ENCODE results near the gene AIFM1. TPM values are rescaled to one million over a fixed set of nuclear protein-coding genes. Genes with fewer than 3 reads are reported as not detected.

AIFM1 gene
- total RNA-seq (2022) = 50.3 and 52.7 TPM in 2 replicates
- Bru-seq, nascent RNA = percentile 65 among the genes with signal in this experiment
- BruChase-seq, experiment 1, labeled RNA remaining after a 6-hour chase = percentile 71 among the genes with signal in this experiment
- percentile 64 among the genes with signal in this experiment for BruChase-seq, experiment 2, labeled RNA remaining after a 2-hour chase
- long read RNA-seq, transcript AIFM1-201 (16 exons, 2,260 nt) = major isoform, 95 of 103 reads
- long read RNA-seq, partial matches to known transcripts = 3 of 103 reads
- long read RNA-seq, other reads (novel, unspliced or antisense) = 5 of 103 reads

DNA sequence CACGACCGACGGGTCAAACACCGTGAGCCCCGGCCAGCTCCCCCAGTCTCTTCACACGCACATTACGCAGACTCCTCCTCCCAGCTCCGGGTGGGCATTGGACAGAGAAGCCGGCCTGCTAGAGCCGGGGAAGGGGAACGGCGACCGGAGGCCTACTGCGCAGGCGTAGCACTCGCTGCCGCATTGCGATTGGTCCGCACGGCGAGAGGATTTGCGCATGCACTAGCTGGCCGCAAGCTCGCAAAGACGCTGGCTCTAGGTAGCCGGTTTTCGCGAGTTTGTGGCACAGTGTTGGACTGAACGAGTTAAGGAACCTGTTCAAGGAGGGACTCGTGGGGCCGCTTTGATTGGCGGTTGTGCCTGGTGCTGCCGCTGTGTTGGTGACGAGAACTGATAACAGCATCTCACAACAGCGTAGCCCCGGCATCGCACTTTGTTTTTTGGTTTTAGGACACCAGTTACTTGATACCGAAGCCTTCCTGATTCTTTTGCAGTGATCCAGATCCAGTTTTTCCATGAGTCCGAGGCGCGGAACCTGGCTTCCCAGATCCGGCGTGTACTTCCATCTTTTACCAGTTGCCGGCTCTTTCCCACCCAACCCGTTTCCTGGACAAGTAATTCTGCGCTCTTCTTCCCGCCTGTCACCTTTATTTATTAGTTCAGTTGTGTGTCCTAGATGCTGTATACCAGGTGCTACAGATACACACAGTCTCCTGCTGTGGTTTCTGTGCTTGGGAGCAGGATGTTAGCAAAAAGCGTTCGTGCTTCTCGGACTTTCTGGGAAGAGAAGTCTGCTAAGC is at the start of gene AIFM1:
Gene AIFM1 (minus strand): TSS at position 139 of the 800 bp plus-strand sequence. CDS start 185 bp downstream, outside the sequence.
- BruUV-seq (replicated peaks) = no TSS peak
- peaks cover 7% of the 10 kb centered on the region for H3K27me3 Mint-ChIP-seq (ENCODE audit: unreplicated experiment)
- peaks cover 27% of the 10 kb centered on the region for H3K4me1 Mint-ChIP-seq (ENCODE audit: low read depth, unreplicated experiment)
- intact Hi-C loops (cut with micrococcal nuclease; ENCODE audit: unreplicated experiment) = no loop called here
- peak within 1 kb of the TSS; percentile 77 for H3K4me3 Mint-ChIP-seq (ENCODE audit: low read depth, unreplicated experiment)
- TF ChIP-seq, protein P1, sequence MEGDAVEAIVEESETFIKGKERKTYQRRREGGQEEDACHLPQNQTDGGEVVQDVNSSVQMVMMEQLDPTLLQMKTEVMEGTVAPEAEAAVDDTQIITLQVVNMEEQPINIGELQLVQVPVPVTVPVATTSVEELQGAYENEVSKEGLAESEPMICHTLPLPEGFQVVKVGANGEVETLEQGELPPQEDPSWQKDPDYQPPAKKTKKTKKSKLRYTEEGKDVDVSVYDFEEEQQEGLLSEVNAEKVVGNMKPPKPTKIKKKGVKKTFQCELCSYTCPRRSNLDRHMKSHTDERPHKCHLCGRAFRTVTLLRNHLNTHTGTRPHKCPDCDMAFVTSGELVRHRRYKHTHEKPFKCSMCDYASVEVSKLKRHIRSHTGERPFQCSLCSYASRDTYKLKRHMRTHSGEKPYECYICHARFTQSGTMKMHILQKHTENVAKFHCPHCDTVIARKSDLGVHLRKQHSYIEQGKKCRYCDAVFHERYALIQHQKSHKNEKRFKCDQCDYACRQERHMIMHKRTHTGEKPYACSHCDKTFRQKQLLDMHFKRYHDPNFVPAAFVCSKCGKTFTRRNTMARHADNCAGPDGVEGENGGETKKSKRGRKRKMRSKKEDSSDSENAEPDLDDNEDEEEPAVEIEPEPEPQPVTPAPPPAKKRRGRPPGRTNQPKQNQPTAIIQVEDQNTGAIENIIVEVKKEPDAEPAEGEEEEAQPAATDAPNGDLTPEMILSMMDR (IDR thresholded peaks at IDR 0.05; ENCODE audit: unreplicated experiment) = no peak
- H3K9me3 Mint-ChIP-seq (ENCODE audit: low read depth, unreplicated experiment) = no peaks in the 10 kb centered on the region
- peak within 1 kb of the TSS; percentile 72 for H3K27ac Mint-ChIP-seq (ENCODE audit: unreplicated experiment)
- H3K36me3 Mint-ChIP-seq (ENCODE audit: insufficient read depth, unreplicated experiment) = peaks cover 19% of the 10 kb centered on the region
- CTCF ChIA-PET = no interaction called here
- DNase-seq = peak; percentile 92

DNA sequence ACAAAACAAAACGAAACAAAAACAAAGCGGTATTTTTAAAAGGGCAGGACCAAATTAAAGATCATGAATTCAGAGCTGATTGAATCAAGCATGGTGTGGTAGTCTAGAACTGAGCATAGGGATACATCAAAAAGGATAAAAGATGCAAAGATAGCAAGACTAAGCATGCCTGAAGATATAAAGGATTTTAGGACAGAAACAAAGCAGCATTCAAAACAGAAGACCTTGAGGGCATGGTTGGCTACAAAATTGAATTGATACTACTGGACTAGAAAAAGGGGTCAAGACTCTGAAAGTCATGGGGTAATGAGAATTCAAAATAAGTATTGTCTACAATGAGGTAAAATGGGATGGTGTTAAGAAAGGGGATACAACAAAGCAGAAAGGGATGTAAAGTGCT is 47.7 kb upstream of the AIFM1 start:
- no TSS peak for BruUV-seq (replicated peaks)
- TF ChIP-seq, protein P1 (IDR thresholded peaks at IDR 0.05; ENCODE audit: unreplicated experiment) = no peak
- no peak overlapping the region for H3K4me3 Mint-ChIP-seq (ENCODE audit: low read depth, unreplicated experiment)
- DNase-seq = no peak
- H3K36me3 Mint-ChIP-seq (ENCODE audit: insufficient read depth, unreplicated experiment) = peaks cover 8% of the 10 kb centered on the region
- no peaks in the 10 kb centered on the region for H3K4me1 Mint-ChIP-seq (ENCODE audit: low read depth, unreplicated experiment)
- CTCF ChIA-PET = no interaction called here
- intact Hi-C loops (cut with micrococcal nuclease; ENCODE audit: unreplicated experiment) = no loop called here
- no peak overlapping the region for H3K27ac Mint-ChIP-seq (ENCODE audit: unreplicated experiment)
- H3K9me3 Mint-ChIP-seq (ENCODE audit: low read depth, unreplicated experiment) = no peaks in the 10 kb centered on the region
- H3K27me3 Mint-ChIP-seq (ENCODE audit: unreplicated experiment) = no peaks in the 10 kb centered on the region

DNA sequence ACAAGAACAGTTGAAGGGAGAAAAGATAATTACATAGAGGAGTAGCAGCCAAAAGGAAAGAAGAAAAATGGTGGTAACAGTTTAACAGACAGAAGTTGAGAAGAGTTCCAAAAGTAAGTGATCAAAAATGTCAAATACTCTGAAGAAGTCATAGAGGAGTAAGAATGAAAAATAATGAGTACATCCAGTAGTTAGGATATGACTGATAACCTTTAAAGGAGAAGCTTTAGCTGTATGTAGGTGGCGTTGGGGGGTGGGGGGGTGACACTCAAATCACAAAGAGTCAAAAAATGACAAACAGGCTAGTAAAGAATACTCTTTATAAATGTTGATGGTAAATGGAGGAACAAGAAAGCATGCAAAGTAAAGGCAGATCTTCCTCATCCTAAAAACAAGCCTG is 46.7 kb upstream of the AIFM1 start:
- H3K4me3 Mint-ChIP-seq (ENCODE audit: low read depth, unreplicated experiment) = no peak overlapping the region
- CTCF ChIA-PET = no interaction called here
- H3K9me3 Mint-ChIP-seq (ENCODE audit: low read depth, unreplicated experiment) = no peaks in the 10 kb centered on the region
- intact Hi-C loops (cut with micrococcal nuclease; ENCODE audit: unreplicated experiment) = no loop called here
- TF ChIP-seq, protein P1 (IDR thresholded peaks at IDR 0.05; ENCODE audit: unreplicated experiment) = no peak
- DNase-seq = no peak
- H3K4me1 Mint-ChIP-seq (ENCODE audit: low read depth, unreplicated experiment) = peaks cover 8% of the 10 kb centered on the region
- H3K27me3 Mint-ChIP-seq (ENCODE audit: unreplicated experiment) = no peaks in the 10 kb centered on the region
- peaks cover 8% of the 10 kb centered on the region for H3K36me3 Mint-ChIP-seq (ENCODE audit: insufficient read depth, unreplicated experiment)
- no TSS peak for BruUV-seq (replicated peaks)
- no peak overlapping the region for H3K27ac Mint-ChIP-seq (ENCODE audit: unreplicated experiment)

DNA sequence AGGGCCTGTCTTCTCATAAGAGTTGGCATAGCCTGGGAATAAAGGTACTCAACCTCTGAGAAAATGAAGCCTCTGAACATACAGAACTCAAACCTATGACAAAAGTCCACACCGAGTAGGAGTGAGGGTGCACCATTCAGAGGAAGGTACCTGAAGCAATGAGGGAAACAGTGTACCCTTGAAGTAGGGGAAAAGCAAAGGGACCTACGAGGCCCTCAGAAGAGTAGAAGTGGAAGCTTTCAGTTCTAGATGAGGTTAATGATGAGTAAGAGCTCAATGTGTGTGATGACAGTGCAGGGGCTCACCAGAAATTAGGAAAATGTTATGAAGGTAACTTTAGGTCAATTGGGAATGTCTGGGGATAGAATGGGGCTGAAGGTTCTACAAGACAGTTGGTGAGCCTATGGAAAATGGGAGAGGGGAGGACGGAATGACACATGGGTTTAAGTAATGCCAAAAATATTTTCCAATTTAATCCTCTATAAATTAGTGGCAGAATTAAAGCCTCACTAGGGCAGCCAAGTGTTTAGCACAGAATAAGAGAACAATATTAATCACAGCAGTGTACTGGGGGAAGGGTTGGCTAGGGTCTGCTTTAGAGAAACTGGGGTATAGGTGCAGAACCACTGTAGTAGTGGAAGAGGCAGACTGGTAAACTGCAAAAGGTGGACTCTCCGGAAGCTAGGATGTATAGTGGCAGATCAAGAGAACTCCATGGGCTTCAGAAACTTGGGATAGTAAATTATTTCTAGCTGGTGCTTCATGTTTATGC is 46.0 kb upstream of the AIFM1 start:
- H3K4me3 Mint-ChIP-seq (ENCODE audit: low read depth, unreplicated experiment) = no peak overlapping the region
- peaks cover 8% of the 10 kb centered on the region for H3K36me3 Mint-ChIP-seq (ENCODE audit: insufficient read depth, unreplicated experiment)
- peaks cover 11% of the 10 kb centered on the region for H3K4me1 Mint-ChIP-seq (ENCODE audit: low read depth, unreplicated experiment)
- H3K9me3 Mint-ChIP-seq (ENCODE audit: low read depth, unreplicated experiment) = no peaks in the 10 kb centered on the region
- no peaks in the 10 kb centered on the region for H3K27me3 Mint-ChIP-seq (ENCODE audit: unreplicated experiment)
- H3K27ac Mint-ChIP-seq (ENCODE audit: unreplicated experiment) = no peak overlapping the region
- no TSS peak for BruUV-seq (replicated peaks)
- DNase-seq = no peak
- intact Hi-C loops (cut with micrococcal nuclease; ENCODE audit: unreplicated experiment) = no loop called here
- TF ChIP-seq, protein P1 (IDR thresholded peaks at IDR 0.05; ENCODE audit: unreplicated experiment) = no peak
- CTCF ChIA-PET = no interaction called here
